Neuronal stem cell (in vitro differentiated cells): Measurements from ENCODE around the gene ZNG1A. TPM values are rescaled to one million over a fixed set of nuclear protein-coding genes. Genes with fewer than 3 reads are reported as not detected.
"Not testable (repeated sequence)": the region's sequence is repeated elsewhere in the genome, so short reads cannot be mapped to it uniquely, and the experiment has no call there.

Source experiments
- DNase-seq: peaks from one replicate; pipeline ENCODE4 v3.0.0-alpha.2; 2013; ENCODE audit warnings: low spot score
- H2AFZ ChIP-seq: one replicate; pipeline ENCODE4 v1.6.1; 2013; ENCODE audit warnings: mild to moderate bottlenecking, low read length, inconsistent platforms
- H2AK5ac ChIP-seq: 2 replicates; pipeline ENCODE4 v1.6.1; 2013; ENCODE audit warnings: low read depth, mild to moderate bottlenecking, inconsistent platforms, low read length, moderate library complexity, mixed read lengths
- H2BK120ac ChIP-seq: 2 replicates; pipeline ENCODE4 v1.6.1; 2013; ENCODE audit warnings: low read depth, mild to moderate bottlenecking, inconsistent platforms, low read length, moderate library complexity, mixed read lengths
- H2BK12ac ChIP-seq: one replicate; pipeline ENCODE4 v1.6.1; 2013; ENCODE audit warnings: low read length, inconsistent platforms
- H2BK15ac ChIP-seq: 2 replicates; pipeline ENCODE4 v1.6.1; 2013; ENCODE audit warnings: mild to moderate bottlenecking, low read length, inconsistent platforms, mixed read lengths
- H2BK5ac ChIP-seq: one replicate; pipeline ENCODE4 v1.6.1; 2013; ENCODE audit warnings: inconsistent platforms, mild to moderate bottlenecking, low read length, moderate library complexity
- H3K14ac ChIP-seq: one replicate; pipeline ENCODE4 v1.6.1; 2013; ENCODE audit warnings: low read length, inconsistent platforms
- H3K18ac ChIP-seq: 2 replicates; pipeline ENCODE4 v1.6.1; 2013; ENCODE audit warnings: low read length, inconsistent platforms
- H3K23ac ChIP-seq: 2 replicates; pipeline ENCODE4 v1.6.1; 2013; ENCODE audit warnings: low read depth, mild to moderate bottlenecking, mixed read lengths, low read length, inconsistent platforms; ENCODE audit not compliant: poor library complexity
- H3K27ac ChIP-seq: replicated peaks from 3 replicates; pipeline ENCODE4 v1.5.1; 2013; ENCODE audit warnings: low read length, inconsistent platforms
- H3K27me3 ChIP-seq, 3 experiments: 2 replicates each; pipeline ENCODE4 v1.6.1; 2013; ENCODE audit warnings: low read length in 3 of 3, mild to moderate bottlenecking in 2 of 3, inconsistent platforms in 1 of 3, low read depth in 1 of 3, mixed read lengths in 1 of 3, moderate library complexity in 1 of 3; ENCODE audit not compliant: control insufficient read depth in 3 of 3, insufficient read depth in 3 of 3
- H3K36me3 ChIP-seq, 2 donors: replicated peaks in 1 of 2; 2 replicates each; pipeline ENCODE4 v1.6.1; 2013; ENCODE audit warnings: low read length in 2 of 2; ENCODE audit not compliant: control insufficient read depth in 2 of 2, insufficient read depth in 2 of 2
- H3K4ac ChIP-seq: 2 replicates; pipeline ENCODE4 v1.6.1; 2013; ENCODE audit warnings: inconsistent platforms, mild to moderate bottlenecking, low read length, moderate library complexity
- H3K4me1 ChIP-seq, 2 donors: 1 replicate in 1 of 2; 2 replicates in 1 of 2; pipeline ENCODE4 v1.6.1; 2013; ENCODE audit warnings: low read length in 2 of 2, low read depth in 1 of 2; ENCODE audit not compliant: control insufficient read depth in 2 of 2, insufficient read depth in 1 of 2
- H3K4me2 ChIP-seq: one replicate; pipeline ENCODE4 v1.6.1; 2013; ENCODE audit warnings: mild to moderate bottlenecking, low read length, inconsistent platforms; ENCODE audit not compliant: insufficient read depth, poor library complexity, severe bottlenecking
- H3K4me3 ChIP-seq, 2 donors: 2 replicates each; pipeline ENCODE4 v1.5.1; 2013; ENCODE audit warnings: low read length in 2 of 2, mild to moderate bottlenecking in 2 of 2, inconsistent platforms in 1 of 2, moderate library complexity in 1 of 2
- H3K79me1 ChIP-seq: one replicate; pipeline ENCODE4 v1.6.1; 2013; ENCODE audit warnings: low read depth, mild to moderate bottlenecking, inconsistent platforms, low read length, moderate library complexity
- H3K9ac ChIP-seq: one replicate; pipeline ENCODE4 v1.6.1; 2013; ENCODE audit warnings: mild to moderate bottlenecking, low read depth, low read length, inconsistent platforms; ENCODE audit not compliant: poor library complexity
- H3K9me3 ChIP-seq, 2 donors: replicated peaks in 1 of 2; 2 replicates each; pipeline versions ENCODE3 to v1.6.1; 2013; ENCODE audit warnings: low read length in 2 of 2, mild to moderate bottlenecking in 2 of 2, inconsistent platforms in 1 of 2, low read depth in 1 of 2, mixed read lengths in 1 of 2, moderate library complexity in 1 of 2; ENCODE audit not compliant: control insufficient read depth in 2 of 2, insufficient read depth in 1 of 2
- H4K8ac ChIP-seq: one replicate; pipeline ENCODE4 v1.6.1; 2013; ENCODE audit warnings: low read depth, mild to moderate bottlenecking, inconsistent platforms, low read length, moderate library complexity
- H4K91ac ChIP-seq: one replicate; pipeline ENCODE4 v1.6.1; 2013; ENCODE audit warnings: low read length, low read depth, mild to moderate bottlenecking, inconsistent platforms; ENCODE audit not compliant: poor library complexity
- WGBS, 2 donors: extraction: QIAGEN DNeasy Blood & Tissue Kit; methylation state at CpG; one replicate each; pipeline ENCODE4 v1.1.7; 2013; ENCODE audit warnings: missing lambda C conversion rate in 2 of 2, mixed read lengths in 1 of 2; ENCODE audit not compliant: insufficient read length in 2 of 2, insufficient replicate concordance in 1 of 2; ENCODE audit errors: extremely low coverage in 2 of 2; 5-methylcytosine and 5-hydroxymethylcytosine counted together
- polyA plus RNA-seq, 2 experiments: library from polyadenylated mRNA; stranded (reverse); fragments of 200-250 nt; gene quantifications; one replicate each; pipeline ENCODE4 v1.2.3, GENCODE V29; 2013

ZNG1A gene
- polyA plus RNA-seq (2013, experiment 1 of 2), result 29.5 TPM
- polyA plus RNA-seq (2013, experiment 2 of 2), result 30.1 TPM

DNA sequence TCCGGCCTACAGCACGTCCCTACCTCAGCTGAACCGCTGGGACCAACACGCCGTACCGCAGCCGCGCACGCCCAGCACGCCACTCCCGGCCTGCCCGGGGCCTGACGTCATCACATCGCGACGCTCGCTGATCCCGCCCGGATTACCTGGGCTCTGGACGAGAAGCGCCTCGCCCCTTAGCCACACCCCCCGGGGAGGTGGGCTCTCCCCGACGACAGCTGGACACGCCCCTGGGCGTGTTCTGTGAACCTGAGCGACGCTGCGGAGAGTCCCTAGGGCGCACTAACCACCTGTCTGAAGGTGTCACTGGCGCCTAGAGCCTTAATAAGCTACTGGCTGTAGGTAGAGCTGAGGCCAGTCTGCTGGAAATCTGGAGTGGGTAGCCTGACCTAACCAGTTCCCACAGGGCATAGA is at the start of gene ZNG1A:
Gene ZNG1A, minus strand, starts transcription at position 87 of the 414 bp plus-strand sequence. CDS start 87 bp downstream, outside the sequence.
- H3K18ac ChIP-seq, H2BK120ac ChIP-seq, H2BK12ac ChIP-seq, H3K79me1 ChIP-seq, H3K9ac ChIP-seq, H4K91ac ChIP-seq, H3K27me3 ChIP-seq, H3K9me3 ChIP-seq, H3K23ac ChIP-seq, H3K14ac ChIP-seq, H4K8ac ChIP-seq, H3K27ac ChIP-seq, H2BK5ac ChIP-seq, H2AK5ac ChIP-seq, H3K4me1 ChIP-seq, H2BK15ac ChIP-seq, H3K36me3 ChIP-seq, H3K4ac ChIP-seq: not testable (repeated sequence)
- peak; percentile 24 for DNase-seq
- Histone ChIP-seq H3K4me2 (peak within 1 kb of the TSS; percentile 11), H2AFZ (peak within 1 kb of the TSS; percentile 64), H3K4me3 (peak within 1 kb of the TSS; percentile 44 to 64)
- no CpG with 5 or more reads among the region's 32 CpGs for WGBS, 2 donors

DNA sequence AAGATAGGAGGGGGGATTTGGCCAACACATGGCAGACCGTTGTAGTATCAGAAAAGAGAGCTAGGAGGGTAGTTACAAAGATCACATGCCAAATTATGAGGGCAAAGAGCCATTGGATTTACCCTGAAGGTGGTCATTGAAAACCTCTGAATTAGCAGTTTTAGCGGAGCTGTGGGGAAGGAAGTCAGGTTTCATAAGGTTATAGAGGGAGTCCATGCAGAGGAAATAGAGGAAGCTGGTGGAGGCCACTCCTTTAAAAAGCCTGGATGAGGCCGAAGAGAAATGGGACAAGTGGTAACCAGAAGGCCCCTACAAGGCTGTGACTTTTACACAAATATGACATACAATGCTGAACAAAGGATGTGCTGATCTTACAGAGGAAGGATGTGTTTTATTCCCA is 49.0 kb upstream of the ZNG1A start:
- Histone ChIP-seq H2AFZ (no peak overlapping the region), H3K14ac (no peak overlapping the region), H2BK120ac (no peak overlapping the region), H3K4me3 (no peak overlapping the region), H4K8ac (no peak overlapping the region), H4K91ac (no peak overlapping the region), H3K79me1 (no peaks in the 10 kb centered on the region), H2BK5ac (no peak overlapping the region), H2BK12ac (no peak overlapping the region), H3K4me2 (no peak overlapping the region), H3K4me1 (peaks cover 0 to 1% of the 10 kb centered on the region in 2 donors), H3K4ac (no peak overlapping the region), H3K23ac (no peak overlapping the region), H3K9me3 (no peaks in the 10 kb centered on the region), H2AK5ac (no peak overlapping the region), H3K18ac (no peak overlapping the region), H3K27ac (no peak overlapping the region), H3K36me3 (no peaks in the 10 kb centered on the region), H2BK15ac (no peak overlapping the region), H3K9ac (no peak overlapping the region), H3K27me3 (peaks cover 0 to 9% (median 0%) of the 10 kb centered on the region in 3 experiments)
- WGBS, 2 donors, result no CpG with 5 or more reads among the region's 3 CpGs
- DNase-seq, result no peak

DNA sequence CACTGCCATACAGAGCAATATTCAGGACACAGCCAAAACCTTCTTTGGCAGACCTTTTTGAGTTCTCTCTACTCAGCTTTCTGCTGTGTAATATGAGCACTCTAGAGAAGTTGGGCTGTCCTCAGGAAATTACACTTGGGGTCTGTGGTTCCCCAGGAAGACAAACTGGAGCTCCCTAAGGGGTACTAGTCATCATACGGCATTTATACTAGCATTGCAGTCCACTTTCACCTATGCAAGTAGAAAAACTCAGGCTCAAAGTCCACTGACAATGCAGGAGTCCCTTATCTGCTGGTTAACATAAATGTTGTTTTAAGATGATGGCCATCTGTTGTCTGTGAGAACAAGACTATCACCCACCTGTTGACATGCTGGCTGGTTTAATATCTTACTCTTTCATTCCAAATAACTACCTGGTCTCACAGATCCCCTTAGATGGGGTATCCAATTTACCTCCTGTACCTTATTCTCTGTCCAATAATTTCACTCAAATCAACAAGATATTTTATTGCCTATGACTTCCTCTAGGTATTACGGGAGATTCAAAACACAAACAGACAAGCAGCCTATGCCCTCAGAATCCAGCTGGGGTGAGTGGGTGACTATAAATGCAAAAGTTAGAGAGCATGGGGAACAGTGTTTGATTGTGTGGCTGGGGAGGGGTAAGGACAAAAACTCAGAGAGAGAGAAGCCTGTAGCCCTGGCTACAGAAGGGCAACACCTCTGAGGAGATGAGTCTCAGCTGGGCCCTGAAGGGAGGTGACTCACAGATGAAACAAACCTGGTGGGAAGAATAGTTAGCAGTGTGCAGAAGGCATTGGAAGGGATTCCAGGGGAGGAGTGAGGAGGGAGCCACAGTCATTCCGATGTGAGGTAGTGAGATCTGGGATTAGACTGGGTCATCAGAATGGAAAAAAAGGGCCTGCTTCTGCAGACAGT is 46.0 kb upstream of the ZNG1A start:
- no peak overlapping the region for H3K4me2 ChIP-seq
- no peak overlapping the region for H3K9ac ChIP-seq
- no peak overlapping the region for H3K14ac ChIP-seq
- H3K23ac ChIP-seq, result no peak overlapping the region
- H3K4ac ChIP-seq, result no peak overlapping the region
- no peaks in the 10 kb centered on the region for H3K9me3 ChIP-seq
- H2AK5ac ChIP-seq, result no peak overlapping the region
- H2BK120ac ChIP-seq, result no peak overlapping the region
- H2BK5ac ChIP-seq, result no peak overlapping the region
- H4K91ac ChIP-seq, result no peak overlapping the region
- no peak for DNase-seq
- H3K79me1 ChIP-seq, result no peaks in the 10 kb centered on the region
- no peak overlapping the region for H2BK15ac ChIP-seq
- WGBS, 2 donors, result no CpG with 5 or more reads among the region's 3 CpGs
- no peak overlapping the region for H3K4me3 ChIP-seq
- H2BK12ac ChIP-seq, result no peak overlapping the region
- no peak overlapping the region for H3K18ac ChIP-seq
- no peak overlapping the region for H4K8ac ChIP-seq
- H3K27me3 ChIP-seq, result peaks cover 0 to 9% (median 0%) of the 10 kb centered on the region in 3 experiments
- no peak overlapping the region for H3K27ac ChIP-seq
- no peak overlapping the region for H2AFZ ChIP-seq
- H3K36me3 ChIP-seq, result no peaks in the 10 kb centered on the region
- peaks cover 0 to 1% of the 10 kb centered on the region in 2 donors for H3K4me1 ChIP-seq

DNA sequence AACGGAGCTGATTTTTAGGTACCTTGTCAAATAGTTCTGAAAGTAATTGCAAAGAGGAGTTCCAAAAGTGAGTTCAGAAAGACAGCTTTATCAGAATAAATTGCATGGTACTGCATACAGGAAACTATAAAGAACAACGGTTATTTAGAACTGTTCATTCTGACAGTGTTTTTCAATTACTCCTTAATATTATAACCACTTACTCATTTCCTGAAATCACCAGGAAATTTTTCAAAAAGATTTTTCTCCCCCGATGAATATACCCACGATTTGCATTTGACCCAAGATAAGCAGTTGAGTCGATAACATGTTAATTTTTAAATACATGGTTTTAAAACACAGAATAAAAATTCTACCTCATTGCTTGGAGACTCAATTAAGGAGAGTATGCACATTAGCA is 45.2 kb upstream of the ZNG1A start:
- H2BK15ac ChIP-seq, result no peak overlapping the region
- H3K9ac ChIP-seq, result no peak overlapping the region
- DNase-seq, result no peak
- H3K4me3 ChIP-seq, result no peak overlapping the region
- H3K79me1 ChIP-seq, result no peaks in the 10 kb centered on the region
- H3K18ac ChIP-seq, result no peak overlapping the region
- H3K4me2 ChIP-seq, result no peak overlapping the region
- no peak overlapping the region for H3K27ac ChIP-seq
- no peak overlapping the region for H4K8ac ChIP-seq
- no peaks in the 10 kb centered on the region for H3K9me3 ChIP-seq
- H4K91ac ChIP-seq, result no peak overlapping the region
- H2BK12ac ChIP-seq, result no peak overlapping the region
- peaks cover 0 to 9% (median 0%) of the 10 kb centered on the region in 3 experiments for H3K27me3 ChIP-seq
- peaks cover 0 to 1% of the 10 kb centered on the region in 2 donors for H3K4me1 ChIP-seq
- no peaks in the 10 kb centered on the region for H3K36me3 ChIP-seq
- no peak overlapping the region for H2BK120ac ChIP-seq
- no peak overlapping the region for H2AFZ ChIP-seq
- WGBS, 2 donors, result no CpG with 5 or more reads among the region's 5 CpGs
- H3K14ac ChIP-seq, result no peak overlapping the region
- no peak overlapping the region for H3K4ac ChIP-seq
- no peak overlapping the region for H2BK5ac ChIP-seq
- no peak overlapping the region for H3K23ac ChIP-seq
- H2AK5ac ChIP-seq, result no peak overlapping the region
